ENCODE data around the gene DTWD2. TPM values are rescaled to one million over a fixed set of nuclear protein-coding genes. Genes with fewer than 3 reads are reported as not detected.

Gene DTWD2
- total RNA-seq, 6 experiments from 2014 or later, result 4.9 to 7.3 (median 5.6) TPM

DNA sequence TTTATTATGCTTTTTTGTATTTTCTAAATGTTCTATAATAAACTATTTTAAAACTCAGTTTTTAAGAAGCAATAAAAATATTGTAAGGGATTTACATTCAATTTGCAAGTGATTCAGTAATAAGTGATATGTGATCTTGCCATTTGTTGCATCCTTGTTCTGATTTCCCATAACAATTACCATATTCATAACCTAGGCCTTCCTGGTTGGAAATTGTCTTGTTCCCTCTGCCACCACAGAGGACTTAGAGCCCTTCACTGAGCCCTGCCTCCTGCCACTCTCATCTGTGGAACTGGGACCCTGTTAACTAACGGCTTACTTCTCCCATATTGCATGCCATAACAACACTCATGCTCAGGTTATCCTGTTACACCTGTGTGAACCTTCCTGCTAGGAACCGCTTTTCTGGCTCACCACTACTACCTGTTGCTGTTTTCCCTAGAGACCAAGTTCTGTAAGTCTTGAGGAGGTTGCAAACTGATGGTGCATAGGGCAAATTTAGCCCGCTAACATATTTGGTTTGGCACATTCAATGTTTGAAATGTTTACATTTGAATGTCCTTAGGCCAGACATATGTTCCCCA is 32.9 kb upstream of the DTWD2 start:
- peaks cover 1% of the 10 kb centered on the region; the same call in 1 of the 2 replicates for H3K27me3 Mint-ChIP-seq (ENCODE audit: insufficient read depth)
- no peak overlapping the region for H3K27ac Mint-ChIP-seq
- no peak for TF ChIP-seq CTCF (IDR thresholded peaks at IDR 0.05)
- no peaks in the 10 kb centered on the region; the same call in 1 of the 2 replicates for H3K36me3 Mint-ChIP-seq (ENCODE audit: low read depth)
- peaks cover 14% of the 10 kb centered on the region for H3K4me1 Mint-ChIP-seq (ENCODE audit: low read depth)
- H3K9me3 Mint-ChIP-seq, result no peaks in the 10 kb centered on the region
- DNase-seq, result no peak
- no peak overlapping the region for H3K4me3 Mint-ChIP-seq

GRCh38 chr5:119019949-119020348 is 31.6 kb upstream of the DTWD2 start:
- no peak overlapping the region for H3K4me3 Mint-ChIP-seq
- H3K4me1 Mint-ChIP-seq (ENCODE audit: low read depth), result peaks cover 14% of the 10 kb centered on the region
- DNase-seq, result no peak
- H3K27ac Mint-ChIP-seq, result no peak overlapping the region
- H3K9me3 Mint-ChIP-seq, result no peaks in the 10 kb centered on the region
- TF ChIP-seq CTCF (IDR thresholded peaks at IDR 0.05), result no peak
- H3K27me3 Mint-ChIP-seq (ENCODE audit: insufficient read depth), result peaks cover 4% of the 10 kb centered on the region
- H3K36me3 Mint-ChIP-seq (ENCODE audit: low read depth), result no peaks in the 10 kb centered on the region; the same call in 1 of the 2 replicates

GRCh38 chr5:119019501-119019900 is 31.2 kb upstream of the DTWD2 start:
- H3K36me3 Mint-ChIP-seq (ENCODE audit: low read depth), result no peaks in the 10 kb centered on the region
- H3K4me3 Mint-ChIP-seq, result no peak overlapping the region
- H3K27ac Mint-ChIP-seq, result no peak overlapping the region
- no peak for TF ChIP-seq CTCF (IDR thresholded peaks at IDR 0.05)
- no peak for DNase-seq
- H3K4me1 Mint-ChIP-seq (ENCODE audit: low read depth), result peaks cover 14% of the 10 kb centered on the region
- no peaks in the 10 kb centered on the region for H3K9me3 Mint-ChIP-seq
- H3K27me3 Mint-ChIP-seq (ENCODE audit: insufficient read depth), result peaks cover 7% of the 10 kb centered on the region; the same call in 1 of the 2 replicates

GRCh38 chr5:119017994-119018393 is 29.6 kb upstream of the DTWD2 start:
- no peak for TF ChIP-seq CTCF (IDR thresholded peaks at IDR 0.05)
- no peak overlapping the region for H3K4me3 Mint-ChIP-seq
- no peak overlapping the region for H3K27ac Mint-ChIP-seq
- no peaks in the 10 kb centered on the region for H3K9me3 Mint-ChIP-seq
- DNase-seq, result no peak
- H3K36me3 Mint-ChIP-seq (ENCODE audit: low read depth), result no peaks in the 10 kb centered on the region
- peaks cover 14% of the 10 kb centered on the region for H3K4me1 Mint-ChIP-seq (ENCODE audit: low read depth)
- H3K27me3 Mint-ChIP-seq (ENCODE audit: insufficient read depth), result peaks cover 7% of the 10 kb centered on the region; the same call in 1 of the 2 replicates

- peaks cover 7% of the 10 kb centered on the region; the same call in 1 of the 2 replicates for H3K27me3 Mint-ChIP-seq (ENCODE audit: insufficient read depth)
- H3K36me3 Mint-ChIP-seq (ENCODE audit: low read depth), result no peaks in the 10 kb centered on the region
- no peak for TF ChIP-seq CTCF (IDR thresholded peaks at IDR 0.05)
- no peak overlapping the region for H3K4me3 Mint-ChIP-seq
- H3K9me3 Mint-ChIP-seq, result no peaks in the 10 kb centered on the region
- DNase-seq, result no peak
- H3K27ac Mint-ChIP-seq, result no peak overlapping the region
- H3K4me1 Mint-ChIP-seq (ENCODE audit: low read depth), result peaks cover 14% of the 10 kb centered on the region
These were observed 27.9 kb upstream of the DTWD2 start for GRCh38 chr5:119016125-119016774.
